HCT116 (cell line): ENCODE data around the gene PKNOX2. TPM values are rescaled to one million over a fixed set of nuclear protein-coding genes. Genes with fewer than 3 reads are reported as not detected.

Experiments
- ATAC-seq: fragments of 200-7000 bp; cut with Tn5 transposase; 2 replicates; pipeline ENCODE4 v1.9.1; 2020; ENCODE audit warnings: mild to moderate bottlenecking, moderate library complexity
- BruUV-seq: library from RNA; stranded (reverse); fragments of 400-500 nt; replicated peaks from 2 replicates; lab custom pipeline; 2021; lab: Mats Ljungman, UMichigan
- CTCF ChIA-PET: fragments of 300-600 bp; sonication (Branson Sonifier 250); formaldehyde crosslinking; loops from one replicate; lab custom pipeline; 2021; ENCODE audit warnings: antibody characterized with exemption; lab: Charles Lee
- POLR2A ChIA-PET: fragments of 300-600, 350-600 bp; sonication (Branson Sonifier 250); formaldehyde crosslinking; loops from one replicate; lab custom pipeline; 2021; ENCODE audit warnings: antibody characterized with exemption; lab: Charles Lee
- RAD21 ChIA-PET, 2 experiments: fragments of 300-600 bp; sonication (Branson Sonifier 250); formaldehyde crosslinking; loops; one replicate each; lab custom pipeline; 2023; ENCODE audit warnings: low total read pairs in 2 of 2; ENCODE audit not compliant: uncharacterized antibody in 2 of 2, unreplicated experiment in 2 of 2, low non-redundant PET in 1 of 2; lab: Charles Lee
- DNase-seq: peaks from one replicate; pipeline ENCODE4 v3.0.0-alpha.2; 2010; ENCODE audit warnings: low read depth, low spot score
- H2AFZ ChIP-seq: fragments of 200-600 bp; shearing (Covaris generic), sonication (generic); 2 replicates; pipeline ENCODE4 v1.6.1; 2017; ENCODE audit warnings: low read depth, mixed run types, mixed read lengths, antibody characterized with exemption, low read length; ENCODE audit not compliant: poor library complexity, severe bottlenecking
- H3K27ac ChIP-seq: 2 replicates; pipeline ENCODE4 v1.5.1; 2012; ENCODE audit warnings: low read depth, low read length
- H3K27me3 ChIP-seq: fragments of 200-600 bp; sonication (generic); 2 replicates; pipeline ENCODE4 v1.6.1; 2016; ENCODE audit warnings: mixed run types, low read length, mixed read lengths; ENCODE audit not compliant: insufficient read depth
- H3K36me3 ChIP-seq, 2 experiments: fragments of 200-500 bp in 1 of 2; fragments of 200-600 bp in 1 of 2; sonication (Bioruptor generic) in 1 of 2; sonication (generic) in 1 of 2; 2 replicates each; pipeline versions ENCODE4 v1.5.1 to v1.6.1; 2014 to 2016; ENCODE audit warnings: low read length in 2 of 2, inconsistent platforms in 1 of 2, mixed read lengths in 1 of 2, mixed run types in 1 of 2; ENCODE audit not compliant: insufficient read depth in 2 of 2, control insufficient read depth in 1 of 2
- H3K4me1 ChIP-seq, 2 experiments: fragments of 200-600 bp in 1 of 2; sonication (generic) in 1 of 2; 2 replicates each; pipeline versions ENCODE4 v1.5.1 to v1.6.1; 2012 to 2017; ENCODE audit warnings: low read length in 2 of 2, inconsistent platforms in 1 of 2, mild to moderate bottlenecking in 1 of 2, mixed read lengths in 1 of 2, mixed run types in 1 of 2, moderate library complexity in 1 of 2; ENCODE audit not compliant: insufficient read depth in 2 of 2, control insufficient read depth in 1 of 2
- H3K4me2 ChIP-seq: fragments of 200-600 bp; sonication (generic); 2 replicates; pipeline ENCODE4 v1.6.1; 2017; ENCODE audit warnings: mixed run types, low read length, mixed read lengths
- H3K4me3 ChIP-seq, 2 experiments: fragments of 200-600 bp in 1 of 2; sonication (generic) in 1 of 2; replicated peaks in 1 of 2; 2 replicates each; pipeline ENCODE4 v1.5.1; 2011 to 2016; ENCODE audit warnings: low read length in 2 of 2, control low read depth in 1 of 2, low read depth in 1 of 2, mild to moderate bottlenecking in 1 of 2, mixed read lengths in 1 of 2, mixed run types in 1 of 2
- H3K79me2 ChIP-seq: fragments of 200-600 bp; sonication (generic); 2 replicates; pipeline ENCODE4 v1.6.1; 2017; ENCODE audit warnings: mild to moderate bottlenecking, mixed run types, low read length, moderate library complexity, mixed read lengths; ENCODE audit not compliant: insufficient read depth
- H3K9ac ChIP-seq: fragments of 200-600 bp; sonication (generic); 2 replicates; pipeline ENCODE4 v1.6.1; 2016; ENCODE audit warnings: low read length, mixed read lengths
- H3K9me2 ChIP-seq: fragments of 200-600 bp; sonication (generic), shearing (Covaris generic); 2 replicates; pipeline ENCODE4 v1.6.1; 2017; ENCODE audit warnings: mixed run types, mild to moderate bottlenecking, moderate library complexity; ENCODE audit not compliant: insufficient read depth
- H3K9me3 ChIP-seq, 2 experiments: fragments of 200-500 bp in 1 of 2; fragments of 200-600 bp in 1 of 2; sonication (Bioruptor generic) in 1 of 2; sonication (generic) in 1 of 2; 2 replicates each; pipeline ENCODE4 v1.6.1; 2014 to 2017; ENCODE audit warnings: low read length in 2 of 2, mixed read lengths in 2 of 2, inconsistent platforms in 1 of 2, low read depth in 1 of 2, mild to moderate bottlenecking in 1 of 2, mixed run types in 1 of 2, moderate library complexity in 1 of 2; ENCODE audit not compliant: control insufficient read depth in 1 of 2, insufficient read depth in 1 of 2
- H4K20me1 ChIP-seq: fragments of 200-600 bp; sonication (generic), shearing (Covaris generic); 2 replicates; pipeline ENCODE4 v1.6.1; 2017; ENCODE audit warnings: mixed run types, mild to moderate bottlenecking, moderate library complexity; ENCODE audit not compliant: insufficient read depth
- EZH2phosphoT487 ChIP-seq: fragments of 200-600 bp; IDR thresholded peaks from 2 replicates; pipeline ENCODE4 v1.6.1; 2018; ENCODE audit warnings: antibody characterized with exemption, borderline replicate concordance
- RAD21 ChIP-seq: IDR thresholded peaks from 2 replicates; pipeline ENCODE4 v1.6.1; 2012; ENCODE audit warnings: low read depth, mild to moderate bottlenecking
- SIN3A ChIP-seq: IDR thresholded peaks from 2 replicates; pipeline ENCODE4 v1.6.1; 2012; ENCODE audit warnings: low read depth
- YY1 ChIP-seq: IDR thresholded peaks from 2 replicates; pipeline ENCODE4 v1.6.1; 2011; ENCODE audit warnings: low read length, low read depth, moderate library complexity, mild to moderate bottlenecking; ENCODE audit not compliant: insufficient replicate concordance; ENCODE audit errors: extremely low read depth
- ZNF274 ChIP-seq: fragments of 200-500 bp; sonication (Bioruptor generic); IDR thresholded peaks from 2 replicates; pipeline ENCODE4 v1.6.1; 2014; ENCODE audit warnings: mild to moderate bottlenecking, low read depth, low read length, inconsistent platforms
- intact Hi-C: fragments of 100-400 bp; cut with micrococcal nuclease; formaldehyde crosslinking; loops from 2 replicates; pipeline ENCODE4 v1.10.0; 2022
- total RNA-seq: library from RNA; stranded (reverse); gene quantifications from one replicate; pipeline ENCODE4 v1.2.1, GENCODE V29; 2021; ENCODE audit not compliant: unreplicated experiment
- TF ChIP-seq, protein P1 (sequence below), 3 experiments: fragments of 200-600 bp in 1 of 3; sonication (generic) in 1 of 3; IDR thresholded peaks in 2 of 3; conservative IDR thresholded peaks in 1 of 3; 2 replicates each; pipeline ENCODE4 v1.5.1; 2012 to 2017; ENCODE audit warnings: low read depth in 2 of 3, low read length in 2 of 3, antibody characterized with exemption in 1 of 3, borderline replicate concordance in 1 of 3, control low read depth in 1 of 3, mild to moderate bottlenecking in 1 of 3, mixed read lengths in 1 of 3, mixed run types in 1 of 3, moderate library complexity in 1 of 3; ENCODE audit not compliant: insufficient read depth in 1 of 3

PKNOX2 gene
- total RNA-seq, 1 experiment from 2014 or later = 0.20 TPM

- ATAC-seq = peak; percentile 78
- POLR2A ChIA-PET = no interaction called here
- intact Hi-C loops = loop anchor here (1.0 to 2.0 kb wide), 3 partner anchors 338 to 554 kb away; no protein-coding TSS in a partner anchor
- H2AFZ ChIP-seq = peak overlapping the region; percentile 23
- no peak overlapping the region for H3K9ac ChIP-seq
- CTCF ChIA-PET = interaction anchor here (0.6 to 3.1 kb wide), 22 partner anchors 9 to 615 kb away, joined by 3 to 36 read pairs (median 3); partner anchors contain the start of genes STT3A and TMEM218
- peaks cover 7 to 20% of the 10 kb centered on the region in 2 experiments; a peak in 3 of 4 replicates for H3K4me1 ChIP-seq
- TF ChIP-seq SIN3A (no peak), RAD21 (peak; percentile 85), EZH2phosphoT487 (no peak), ZNF274 (no peak), YY1 (peak; percentile 29)
- TF ChIP-seq, protein P1, sequence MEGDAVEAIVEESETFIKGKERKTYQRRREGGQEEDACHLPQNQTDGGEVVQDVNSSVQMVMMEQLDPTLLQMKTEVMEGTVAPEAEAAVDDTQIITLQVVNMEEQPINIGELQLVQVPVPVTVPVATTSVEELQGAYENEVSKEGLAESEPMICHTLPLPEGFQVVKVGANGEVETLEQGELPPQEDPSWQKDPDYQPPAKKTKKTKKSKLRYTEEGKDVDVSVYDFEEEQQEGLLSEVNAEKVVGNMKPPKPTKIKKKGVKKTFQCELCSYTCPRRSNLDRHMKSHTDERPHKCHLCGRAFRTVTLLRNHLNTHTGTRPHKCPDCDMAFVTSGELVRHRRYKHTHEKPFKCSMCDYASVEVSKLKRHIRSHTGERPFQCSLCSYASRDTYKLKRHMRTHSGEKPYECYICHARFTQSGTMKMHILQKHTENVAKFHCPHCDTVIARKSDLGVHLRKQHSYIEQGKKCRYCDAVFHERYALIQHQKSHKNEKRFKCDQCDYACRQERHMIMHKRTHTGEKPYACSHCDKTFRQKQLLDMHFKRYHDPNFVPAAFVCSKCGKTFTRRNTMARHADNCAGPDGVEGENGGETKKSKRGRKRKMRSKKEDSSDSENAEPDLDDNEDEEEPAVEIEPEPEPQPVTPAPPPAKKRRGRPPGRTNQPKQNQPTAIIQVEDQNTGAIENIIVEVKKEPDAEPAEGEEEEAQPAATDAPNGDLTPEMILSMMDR (IDR thresholded peaks at IDR 0.05 in 2 of 3, conservative IDR thresholded peaks at IDR 0.05 in 1 of 3; ENCODE audit: borderline replicate concordance in 1 of 3, insufficient read depth in 1 of 3, low read depth in 2 of 3, low read length in 2 of 3) = peak; percentile 81 to 91 (median 86)
- TF ChIP-seq, all 23 proteins: peak for 3
- Histone ChIP-seq H3K4me3 (peak overlapping the region; percentile 18 to 22; a peak in 3 of 4 replicates), H3K27ac (no peak overlapping the region), H3K9me2 (no peaks in the 10 kb centered on the region), H3K79me2 (no peaks in the 10 kb centered on the region), H3K9me3 (no peaks in the 10 kb centered on the region), H4K20me1 (no peaks in the 10 kb centered on the region), H3K4me2 (peak overlapping the region; percentile 62), H3K27me3 (no peaks in the 10 kb centered on the region), H3K36me3 (no peaks in the 10 kb centered on the region)
- BruUV-seq = no TSS peak
- RAD21 ChIA-PET = interaction anchor here in 1 of 2 experiments (1.1 kb wide), 1 partner anchor 338 kb away, joined by 4 read pairs; no protein-coding TSS in a partner anchor
- DNase-seq = peak; percentile 63
Measured at GRCh38 chr11:125429174-125429707, 264.7 kb downstream of the PKNOX2 start.
